ENCODE measurements around the gene CRADD.

DNA sequence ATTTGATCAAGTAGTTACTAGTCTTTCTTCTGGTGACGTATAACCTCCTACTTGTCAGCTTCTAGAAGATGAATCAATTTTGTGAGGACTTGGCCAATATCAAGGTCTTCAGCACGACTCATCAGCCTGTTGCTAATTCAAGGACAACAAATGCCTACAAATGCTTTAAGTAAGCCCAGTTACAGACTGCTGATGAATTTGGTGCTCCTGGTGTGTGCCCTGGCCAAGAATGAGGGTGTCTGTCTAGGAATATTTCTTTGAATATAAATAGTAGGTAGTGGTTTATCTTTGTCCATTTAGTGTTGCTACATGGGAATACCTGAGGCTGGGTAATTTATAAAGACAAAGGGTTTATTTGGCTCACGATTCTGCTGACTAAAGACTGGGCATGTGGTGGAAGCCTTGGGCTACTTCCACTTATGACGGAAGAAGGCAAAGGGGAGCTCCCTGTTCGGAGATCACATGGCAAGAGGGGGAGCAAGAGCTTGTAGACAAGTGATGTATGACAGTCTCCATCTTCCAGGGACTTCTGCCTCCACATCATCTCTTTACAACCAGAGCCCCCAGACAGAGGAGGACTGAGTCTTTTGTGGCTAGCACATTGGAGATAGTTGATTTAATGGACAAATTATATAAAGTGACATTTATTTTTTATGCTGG lies 180.2 kb downstream of the CRADD start:
- TF ChIP-seq CTCF (IDR thresholded peaks at IDR 0.05) (no peak), POLR2A (IDR thresholded peaks at IDR 0.05) (no peak)
